Glomerular endothelial cell (primary cell): ENCODE results near the gene OR10V1. TPM values are rescaled to one million over a fixed set of nuclear protein-coding genes. Genes with fewer than 3 reads are reported as not detected.

Experiments
- DNase-seq: peaks from one replicate; pipeline ENCODE4 v3.0.0-alpha.2; 2011; ENCODE audit warnings: low read depth, low spot score; ENCODE audit errors: extremely low read depth
- total RNA-seq: library from RNA; depleted of rRNA; stranded (reverse); fragments of >200 nt; gene quantifications from 2 replicates; pipeline ENCODE4 v1.2.3, GENCODE V29; 2015

The OR10V1 gene
- total RNA-seq, 1 donor from 2014 or later = not detected

GRCh38 chr11:59668950-59669610, 44.6 kb downstream of the OR10V1 start, which contains the start of gene PATL1:
Gene PATL1, minus strand, starts transcription at chr11:59669037. Its CDS starts 142 bp downstream, at chr11:59668895.
- DNase-seq = peak; percentile 90

GRCh38 chr11:59668188-59668949, 45.3 kb downstream of the OR10V1 start:
- no peak for DNase-seq

GRCh38 chr11:59667812-59668187, 45.8 kb downstream of the OR10V1 start:
- no peak for DNase-seq

DNA sequence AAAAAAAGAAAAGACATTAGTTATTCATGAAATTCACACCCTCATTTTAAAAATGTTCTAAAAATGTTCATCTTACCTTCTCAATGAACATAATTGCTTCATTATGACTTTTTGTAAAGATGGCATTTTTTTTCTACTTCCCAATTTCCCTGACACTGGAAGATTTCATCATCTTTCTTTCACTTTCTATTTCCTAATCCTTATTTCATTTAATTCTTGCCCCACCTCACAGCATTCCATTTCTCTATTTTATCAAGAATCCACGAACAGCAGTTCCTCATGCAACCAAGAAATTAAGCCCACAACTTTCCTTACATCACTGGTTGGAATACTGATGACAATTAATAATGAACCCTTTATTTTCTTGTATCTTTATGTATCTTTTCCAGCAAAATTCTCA, 46.7 kb downstream of the OR10V1 start:
- DNase-seq = no peak

Other genes starting within 250 kb of the OR10V1 start
- not detected in 2 replicates for gene OR4D10, start 240.5 kb downstream of the OR10V1 start, total RNA-seq
- not detected in 2 replicates for gene OR4D11, start 210.3 kb downstream of the OR10V1 start, total RNA-seq
- not detected in 2 replicates for gene OR4D9, start 202.3 kb downstream of the OR10V1 start, total RNA-seq
- gene OSBP, start 98.1 kb downstream of the OR10V1 start, total RNA-seq = 26.7 and 33.3 TPM in 2 replicates
- 16.2 and 30.7 TPM in 2 replicates for gene PATL1, start 44.8 kb downstream of the OR10V1 start, total RNA-seq
- 70.9 and 77.0 TPM in 2 replicates for gene STX3, start 41.5 kb upstream of the OR10V1 start, total RNA-seq
- 44.8 and 51.2 TPM in 2 replicates for gene MRPL16, start 96.9 kb upstream of the OR10V1 start, total RNA-seq
- not detected in 2 replicates for gene CBLIF, start 131.7 kb upstream of the OR10V1 start, total RNA-seq
- gene TCN1, start 152.6 kb upstream of the OR10V1 start, total RNA-seq = not detected in 2 replicates
- not detected in 2 replicates for gene OOSP3, start 164.9 kb upstream of the OR10V1 start, total RNA-seq
- gene OOSP1, start 224.6 kb upstream of the OR10V1 start, total RNA-seq = not detected in 2 replicates